ENCODE data around the gene SFMBT2. TPM values are rescaled to one million over a fixed set of nuclear protein-coding genes. Genes with fewer than 3 reads are reported as not detected.

SFMBT2 gene
- total RNA-seq, 1 experiment from 2014 or later: 14.3 TPM

DNA sequence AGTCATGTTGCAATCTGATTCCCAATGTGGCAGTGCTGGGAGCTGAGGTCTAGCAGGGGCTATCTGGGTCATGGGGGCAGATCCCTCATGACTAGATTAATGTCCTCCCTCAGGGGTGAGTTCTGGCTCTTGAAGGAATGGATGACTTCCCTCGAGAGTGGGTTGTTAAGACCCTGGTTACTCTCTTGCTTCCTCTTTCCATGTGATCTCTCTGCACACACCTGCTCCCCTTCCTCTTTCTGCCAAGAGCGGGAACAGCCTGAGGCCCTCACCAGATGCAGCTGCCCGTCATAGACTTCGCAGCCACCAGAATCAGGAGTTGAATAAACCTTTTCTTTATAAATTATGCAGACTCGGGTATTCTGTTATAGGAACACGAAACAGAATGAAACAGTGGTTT is 37.8 kb downstream of the SFMBT2 start:
- H3K36me3 Mint-ChIP-seq: peaks cover 63% of the 10 kb centered on the region
- no peak overlapping the region for H3K4me3 Mint-ChIP-seq
- ATAC-seq (no peak), DNase-seq (ENCODE audit: low spot score) (no peak)
- ChIA-PET POLR2A (no interaction called here), CTCF (no interaction called here)
- H3K27me3 Mint-ChIP-seq (ENCODE audit: low read depth): no peaks in the 10 kb centered on the region
- no peak for TF ChIP-seq FOXJ3 (CRISPR knock-in tag; IDR thresholded peaks at IDR 0.05; ENCODE audit: borderline replicate concordance)
- TF ChIP-seq, protein P1, sequence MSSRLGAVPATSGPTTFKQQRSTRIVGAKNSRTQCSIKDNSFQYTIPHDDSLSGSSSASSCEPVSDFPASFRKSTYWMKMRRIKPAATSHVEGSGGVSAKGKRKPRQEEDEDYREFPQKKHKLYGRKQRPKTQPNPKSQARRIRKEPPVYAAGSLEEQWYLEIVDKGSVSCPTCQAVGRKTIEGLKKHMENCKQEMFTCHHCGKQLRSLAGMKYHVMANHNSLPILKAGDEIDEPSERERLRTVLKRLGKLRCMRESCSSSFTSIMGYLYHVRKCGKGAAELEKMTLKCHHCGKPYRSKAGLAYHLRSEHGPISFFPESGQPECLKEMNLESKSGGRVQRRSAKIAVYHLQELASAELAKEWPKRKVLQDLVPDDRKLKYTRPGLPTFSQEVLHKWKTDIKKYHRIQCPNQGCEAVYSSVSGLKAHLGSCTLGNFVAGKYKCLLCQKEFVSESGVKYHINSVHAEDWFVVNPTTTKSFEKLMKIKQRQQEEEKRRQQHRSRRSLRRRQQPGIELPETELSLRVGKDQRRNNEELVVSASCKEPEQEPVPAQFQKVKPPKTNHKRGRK (CRISPR knock-in tag; IDR thresholded peaks at IDR 0.05; ENCODE audit: borderline replicate concordance): no peak
- TF ChIP-seq ZNF317 (CRISPR knock-in tag; IDR thresholded peaks at IDR 0.05; ENCODE audit: borderline replicate concordance, low read depth): no peak
- no peak for TF ChIP-seq ELF4 (CRISPR knock-in tag; IDR thresholded peaks at IDR 0.05; ENCODE audit: low read depth)
- no peak for TF ChIP-seq FOXK1 (CRISPR knock-in tag; IDR thresholded peaks at IDR 0.05)
- TF ChIP-seq ETV6 (CRISPR knock-in tag; IDR thresholded peaks at IDR 0.05): no peak
- TF ChIP-seq, protein P2, sequence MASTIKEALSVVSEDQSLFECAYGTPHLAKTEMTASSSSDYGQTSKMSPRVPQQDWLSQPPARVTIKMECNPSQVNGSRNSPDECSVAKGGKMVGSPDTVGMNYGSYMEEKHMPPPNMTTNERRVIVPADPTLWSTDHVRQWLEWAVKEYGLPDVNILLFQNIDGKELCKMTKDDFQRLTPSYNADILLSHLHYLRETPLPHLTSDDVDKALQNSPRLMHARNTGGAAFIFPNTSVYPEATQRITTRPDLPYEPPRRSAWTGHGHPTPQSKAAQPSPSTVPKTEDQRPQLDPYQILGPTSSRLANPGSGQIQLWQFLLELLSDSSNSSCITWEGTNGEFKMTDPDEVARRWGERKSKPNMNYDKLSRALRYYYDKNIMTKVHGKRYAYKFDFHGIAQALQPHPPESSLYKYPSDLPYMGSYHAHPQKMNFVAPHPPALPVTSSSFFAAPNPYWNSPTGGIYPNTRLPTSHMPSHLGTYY (CRISPR knock-in tag; IDR thresholded peaks at IDR 0.05): no peak
- TF ChIP-seq HMGA2 (CRISPR knock-in tag; IDR thresholded peaks at IDR 0.05): no peak
- TF ChIP-seq, protein P3, sequence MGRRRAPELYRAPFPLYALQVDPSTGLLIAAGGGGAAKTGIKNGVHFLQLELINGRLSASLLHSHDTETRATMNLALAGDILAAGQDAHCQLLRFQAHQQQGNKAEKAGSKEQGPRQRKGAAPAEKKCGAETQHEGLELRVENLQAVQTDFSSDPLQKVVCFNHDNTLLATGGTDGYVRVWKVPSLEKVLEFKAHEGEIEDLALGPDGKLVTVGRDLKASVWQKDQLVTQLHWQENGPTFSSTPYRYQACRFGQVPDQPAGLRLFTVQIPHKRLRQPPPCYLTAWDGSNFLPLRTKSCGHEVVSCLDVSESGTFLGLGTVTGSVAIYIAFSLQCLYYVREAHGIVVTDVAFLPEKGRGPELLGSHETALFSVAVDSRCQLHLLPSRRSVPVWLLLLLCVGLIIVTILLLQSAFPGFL (CRISPR knock-in tag; IDR thresholded peaks at IDR 0.05; ENCODE audit: borderline replicate concordance): no peak
- TF ChIP-seq, protein P4, sequence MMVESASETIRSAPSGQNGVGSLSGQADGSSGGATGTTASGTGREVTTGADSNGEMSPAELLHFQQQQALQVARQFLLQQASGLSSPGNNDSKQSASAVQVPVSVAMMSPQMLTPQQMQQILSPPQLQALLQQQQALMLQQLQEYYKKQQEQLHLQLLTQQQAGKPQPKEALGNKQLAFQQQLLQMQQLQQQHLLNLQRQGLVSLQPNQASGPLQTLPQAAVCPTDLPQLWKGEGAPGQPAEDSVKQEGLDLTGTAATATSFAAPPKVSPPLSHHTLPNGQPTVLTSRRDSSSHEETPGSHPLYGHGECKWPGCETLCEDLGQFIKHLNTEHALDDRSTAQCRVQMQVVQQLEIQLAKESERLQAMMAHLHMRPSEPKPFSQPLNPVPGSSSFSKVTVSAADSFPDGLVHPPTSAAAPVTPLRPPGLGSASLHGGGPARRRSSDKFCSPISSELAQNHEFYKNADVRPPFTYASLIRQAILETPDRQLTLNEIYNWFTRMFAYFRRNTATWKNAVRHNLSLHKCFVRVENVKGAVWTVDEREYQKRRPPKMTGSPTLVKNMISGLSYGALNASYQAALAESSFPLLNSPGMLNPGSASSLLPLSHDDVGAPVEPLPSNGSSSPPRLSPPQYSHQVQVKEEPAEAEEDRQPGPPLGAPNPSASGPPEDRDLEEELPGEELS (CRISPR knock-in tag; IDR thresholded peaks at IDR 0.05): no peak
- TF ChIP-seq, protein P5, sequence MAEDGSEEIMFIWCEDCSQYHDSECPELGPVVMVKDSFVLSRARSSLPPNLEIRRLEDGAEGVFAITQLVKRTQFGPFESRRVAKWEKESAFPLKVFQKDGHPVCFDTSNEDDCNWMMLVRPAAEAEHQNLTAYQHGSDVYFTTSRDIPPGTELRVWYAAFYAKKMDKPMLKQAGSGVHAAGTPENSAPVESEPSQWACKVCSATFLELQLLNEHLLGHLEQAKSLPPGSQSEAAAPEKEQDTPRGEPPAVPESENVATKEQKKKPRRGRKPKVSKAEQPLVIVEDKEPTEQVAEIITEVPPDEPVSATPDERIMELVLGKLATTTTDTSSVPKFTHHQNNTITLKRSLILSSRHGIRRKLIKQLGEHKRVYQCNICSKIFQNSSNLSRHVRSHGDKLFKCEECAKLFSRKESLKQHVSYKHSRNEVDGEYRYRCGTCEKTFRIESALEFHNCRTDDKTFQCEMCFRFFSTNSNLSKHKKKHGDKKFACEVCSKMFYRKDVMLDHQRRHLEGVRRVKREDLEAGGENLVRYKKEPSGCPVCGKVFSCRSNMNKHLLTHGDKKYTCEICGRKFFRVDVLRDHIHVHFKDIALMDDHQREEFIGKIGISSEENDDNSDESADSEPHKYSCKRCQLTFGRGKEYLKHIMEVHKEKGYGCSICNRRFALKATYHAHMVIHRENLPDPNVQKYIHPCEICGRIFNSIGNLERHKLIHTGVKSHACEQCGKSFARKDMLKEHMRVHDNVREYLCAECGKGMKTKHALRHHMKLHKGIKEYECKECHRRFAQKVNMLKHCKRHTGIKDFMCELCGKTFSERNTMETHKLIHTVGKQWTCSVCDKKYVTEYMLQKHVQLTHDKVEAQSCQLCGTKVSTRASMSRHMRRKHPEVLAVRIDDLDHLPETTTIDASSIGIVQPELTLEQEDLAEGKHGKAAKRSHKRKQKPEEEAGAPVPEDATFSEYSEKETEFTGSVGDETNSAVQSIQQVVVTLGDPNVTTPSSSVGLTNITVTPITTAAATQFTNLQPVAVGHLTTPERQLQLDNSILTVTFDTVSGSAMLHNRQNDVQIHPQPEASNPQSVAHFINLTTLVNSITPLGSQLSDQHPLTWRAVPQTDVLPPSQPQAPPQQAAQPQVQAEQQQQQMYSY (CRISPR knock-in tag; IDR thresholded peaks at IDR 0.05): no peak
- no peak for TF ChIP-seq NFE2L1 (CRISPR knock-in tag; IDR thresholded peaks at IDR 0.05)
- TF ChIP-seq, protein P6, sequence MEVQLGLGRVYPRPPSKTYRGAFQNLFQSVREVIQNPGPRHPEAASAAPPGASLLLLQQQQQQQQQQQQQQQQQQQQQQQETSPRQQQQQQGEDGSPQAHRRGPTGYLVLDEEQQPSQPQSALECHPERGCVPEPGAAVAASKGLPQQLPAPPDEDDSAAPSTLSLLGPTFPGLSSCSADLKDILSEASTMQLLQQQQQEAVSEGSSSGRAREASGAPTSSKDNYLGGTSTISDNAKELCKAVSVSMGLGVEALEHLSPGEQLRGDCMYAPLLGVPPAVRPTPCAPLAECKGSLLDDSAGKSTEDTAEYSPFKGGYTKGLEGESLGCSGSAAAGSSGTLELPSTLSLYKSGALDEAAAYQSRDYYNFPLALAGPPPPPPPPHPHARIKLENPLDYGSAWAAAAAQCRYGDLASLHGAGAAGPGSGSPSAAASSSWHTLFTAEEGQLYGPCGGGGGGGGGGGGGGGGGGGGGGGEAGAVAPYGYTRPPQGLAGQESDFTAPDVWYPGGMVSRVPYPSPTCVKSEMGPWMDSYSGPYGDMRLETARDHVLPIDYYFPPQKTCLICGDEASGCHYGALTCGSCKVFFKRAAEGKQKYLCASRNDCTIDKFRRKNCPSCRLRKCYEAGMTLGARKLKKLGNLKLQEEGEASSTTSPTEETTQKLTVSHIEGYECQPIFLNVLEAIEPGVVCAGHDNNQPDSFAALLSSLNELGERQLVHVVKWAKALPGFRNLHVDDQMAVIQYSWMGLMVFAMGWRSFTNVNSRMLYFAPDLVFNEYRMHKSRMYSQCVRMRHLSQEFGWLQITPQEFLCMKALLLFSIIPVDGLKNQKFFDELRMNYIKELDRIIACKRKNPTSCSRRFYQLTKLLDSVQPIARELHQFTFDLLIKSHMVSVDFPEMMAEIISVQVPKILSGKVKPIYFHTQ (CRISPR knock-in tag; IDR thresholded peaks at IDR 0.05): no peak
- TF ChIP-seq, protein P7, sequence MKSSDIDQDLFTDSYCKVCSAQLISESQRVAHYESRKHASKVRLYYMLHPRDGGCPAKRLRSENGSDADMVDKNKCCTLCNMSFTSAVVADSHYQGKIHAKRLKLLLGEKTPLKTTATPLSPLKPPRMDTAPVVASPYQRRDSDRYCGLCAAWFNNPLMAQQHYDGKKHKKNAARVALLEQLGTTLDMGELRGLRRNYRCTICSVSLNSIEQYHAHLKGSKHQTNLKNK (CRISPR knock-in tag; IDR thresholded peaks at IDR 0.05): no peak
- no peak for TF ChIP-seq ZBTB21 (CRISPR knock-in tag; IDR thresholded peaks at IDR 0.05; ENCODE audit: borderline replicate concordance)
- TF ChIP-seq, protein P8, sequence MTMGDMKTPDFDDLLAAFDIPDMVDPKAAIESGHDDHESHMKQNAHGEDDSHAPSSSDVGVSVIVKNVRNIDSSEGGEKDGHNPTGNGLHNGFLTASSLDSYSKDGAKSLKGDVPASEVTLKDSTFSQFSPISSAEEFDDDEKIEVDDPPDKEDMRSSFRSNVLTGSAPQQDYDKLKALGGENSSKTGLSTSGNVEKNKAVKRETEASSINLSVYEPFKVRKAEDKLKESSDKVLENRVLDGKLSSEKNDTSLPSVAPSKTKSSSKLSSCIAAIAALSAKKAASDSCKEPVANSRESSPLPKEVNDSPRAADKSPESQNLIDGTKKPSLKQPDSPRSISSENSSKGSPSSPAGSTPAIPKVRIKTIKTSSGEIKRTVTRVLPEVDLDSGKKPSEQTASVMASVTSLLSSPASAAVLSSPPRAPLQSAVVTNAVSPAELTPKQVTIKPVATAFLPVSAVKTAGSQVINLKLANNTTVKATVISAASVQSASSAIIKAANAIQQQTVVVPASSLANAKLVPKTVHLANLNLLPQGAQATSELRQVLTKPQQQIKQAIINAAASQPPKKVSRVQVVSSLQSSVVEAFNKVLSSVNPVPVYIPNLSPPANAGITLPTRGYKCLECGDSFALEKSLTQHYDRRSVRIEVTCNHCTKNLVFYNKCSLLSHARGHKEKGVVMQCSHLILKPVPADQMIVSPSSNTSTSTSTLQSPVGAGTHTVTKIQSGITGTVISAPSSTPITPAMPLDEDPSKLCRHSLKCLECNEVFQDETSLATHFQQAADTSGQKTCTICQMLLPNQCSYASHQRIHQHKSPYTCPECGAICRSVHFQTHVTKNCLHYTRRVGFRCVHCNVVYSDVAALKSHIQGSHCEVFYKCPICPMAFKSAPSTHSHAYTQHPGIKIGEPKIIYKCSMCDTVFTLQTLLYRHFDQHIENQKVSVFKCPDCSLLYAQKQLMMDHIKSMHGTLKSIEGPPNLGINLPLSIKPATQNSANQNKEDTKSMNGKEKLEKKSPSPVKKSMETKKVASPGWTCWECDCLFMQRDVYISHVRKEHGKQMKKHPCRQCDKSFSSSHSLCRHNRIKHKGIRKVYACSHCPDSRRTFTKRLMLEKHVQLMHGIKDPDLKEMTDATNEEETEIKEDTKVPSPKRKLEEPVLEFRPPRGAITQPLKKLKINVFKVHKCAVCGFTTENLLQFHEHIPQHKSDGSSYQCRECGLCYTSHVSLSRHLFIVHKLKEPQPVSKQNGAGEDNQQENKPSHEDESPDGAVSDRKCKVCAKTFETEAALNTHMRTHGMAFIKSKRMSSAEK (CRISPR knock-in tag; IDR thresholded peaks at IDR 0.05; ENCODE audit: borderline replicate concordance): no peak
- TF ChIP-seq JUN (CRISPR knock-in tag; IDR thresholded peaks at IDR 0.05): no peak
- no peak for TF ChIP-seq ESRRA (CRISPR knock-in tag; IDR thresholded peaks at IDR 0.05; ENCODE audit: borderline replicate concordance)
- no peak for TF ChIP-seq ZNF416 (CRISPR knock-in tag; IDR thresholded peaks at IDR 0.05)
- TF ChIP-seq JAZF1 (CRISPR knock-in tag; IDR thresholded peaks at IDR 0.05): no peak
- peaks cover 16% of the 10 kb centered on the region for H3K9me3 Mint-ChIP-seq
- H3K27ac Mint-ChIP-seq: no peak overlapping the region
- H3K4me1 Mint-ChIP-seq: no peaks in the 10 kb centered on the region
